GM12878 (cell line): ENCODE results near the gene FTHL17. TPM values are rescaled to one million over a fixed set of nuclear protein-coding genes. Genes with fewer than 3 reads are reported as not detected.

ENCODE experiments used
- ATAC-seq: fragments of 200-7000 bp; cut with Tn5 transposase; 3 replicates; pipeline ENCODE4 v1.9.1; 2020; ENCODE audit warnings: mild to moderate bottlenecking, moderate library complexity
- BruUV-seq: library from RNA; stranded (reverse); fragments of 400-500 nt; replicated peaks from 2 replicates; lab custom pipeline; 2021; lab: Mats Ljungman, UMichigan
- CTCF ChIA-PET: fragments of 300-600 bp; sonication (Branson Sonifier 250); formaldehyde crosslinking; extraction: SDS; loops from one replicate; lab custom pipeline; 2021; ENCODE audit warnings: inconsistent platforms; lab: Yijun Ruan, JAX
- POLR2A ChIA-PET: fragments of 350-600 bp; formaldehyde crosslinking; extraction: SDS; loops from one replicate; lab custom pipeline; 2021; ENCODE audit warnings: inconsistent platforms; lab: Charles Lee
- RAD21 ChIA-PET: fragments of 300-600 bp; sonication (Branson Sonifier 250); formaldehyde crosslinking; loops from one replicate; lab custom pipeline; 2023; ENCODE audit warnings: antibody characterized with exemption; ENCODE audit not compliant: unreplicated experiment; lab: Charles Lee
- SMC1A ChIA-PET: fragments of 300-600 bp; sonication (Branson Sonifier 250); formaldehyde crosslinking; loops from one replicate; lab custom pipeline; 2023; ENCODE audit not compliant: unreplicated experiment, uncharacterized antibody; lab: Charles Lee
- DNase-seq: peaks from one replicate; pipeline ENCODE4 v3.0.0-alpha.2; 2011; ENCODE audit warnings: low read depth, low spot score
- FAIRE-seq: peaks from 3 replicates; lab custom pipeline; 2011; peaks lifted over from hg19 to GRCh38; lab: Jason Lieb, UNC
- H2AFZ ChIP-seq: 2 replicates; pipeline ENCODE4 v1.6.0; 2011; ENCODE audit warnings: low read depth, low read length, control low read depth; ENCODE audit not compliant: control insufficient read depth
- H3K27ac ChIP-seq: 2 replicates; pipeline ENCODE4 v1.5.1; 2011; ENCODE audit warnings: control low read depth; ENCODE audit not compliant: control insufficient read depth, insufficient read depth
- H3K27me3 ChIP-seq, 2 experiments: replicated peaks in 1 of 2; 2 replicates each; pipeline versions ENCODE4 v1.6.0 to v1.6.1; 2011; ENCODE audit warnings: low read length in 1 of 2; ENCODE audit not compliant: control insufficient read depth in 2 of 2, insufficient read depth in 2 of 2
- H3K36me3 ChIP-seq, 2 experiments: 2 replicates each; pipeline ENCODE4 v1.5.1; 2011; ENCODE audit warnings: low read length in 1 of 2; ENCODE audit not compliant: control insufficient read depth in 2 of 2, insufficient read depth in 2 of 2
- H3K4me1 ChIP-seq: 2 replicates; pipeline ENCODE4 v1.6.1; 2011; ENCODE audit warnings: mild to moderate bottlenecking, low read length, moderate library complexity, mixed read lengths; ENCODE audit not compliant: control insufficient read depth, insufficient read depth
- H3K4me2 ChIP-seq: 2 replicates; pipeline ENCODE4 v1.6.0; 2011; ENCODE audit warnings: control low read depth; ENCODE audit not compliant: control insufficient read depth, insufficient read depth
- H3K4me3 ChIP-seq: fragments of 200-600 bp; sonication (generic); 2 replicates; pipeline ENCODE4 v1.5.1; 2016
- H3K79me2 ChIP-seq: 2 replicates; pipeline ENCODE4 v1.6.0; 2011; ENCODE audit warnings: low read length; ENCODE audit not compliant: control insufficient read depth, insufficient read depth
- H3K9ac ChIP-seq: 2 replicates; pipeline ENCODE4 v1.8.0; 2011; ENCODE audit warnings: low read length, control low read depth, mixed read lengths; ENCODE audit not compliant: control insufficient read depth, insufficient read depth
- H3K9me3 ChIP-seq: replicated peaks from 3 replicates; pipeline ENCODE4 v1.5.1; 2011; ENCODE audit warnings: mild to moderate bottlenecking, low read length; ENCODE audit not compliant: control insufficient read depth, insufficient read depth
- H4K20me1 ChIP-seq: 2 replicates; pipeline ENCODE4 v1.6.0; 2011; ENCODE audit not compliant: control insufficient read depth, insufficient read depth
- BCL11A ChIP-seq: IDR thresholded peaks from 2 replicates; pipeline ENCODE4 v1.6.1; 2011; ENCODE audit warnings: low read depth, low read length
- CHD2 ChIP-seq: IDR thresholded peaks from 2 replicates; pipeline ENCODE4 v1.6.1; 2011; ENCODE audit warnings: low read depth, low read length, improper control_type of control experiment, borderline replicate concordance
- DPF2 ChIP-seq: fragments of 450-650 bp; IDR thresholded peaks from 2 replicates; pipeline ENCODE4 v1.6.1; 2017; ENCODE audit warnings: mild to moderate bottlenecking
- FOXK2 ChIP-seq: fragments of 450-650 bp; IDR thresholded peaks from 2 replicates; pipeline ENCODE4 v1.6.1; 2017; ENCODE audit warnings: mild to moderate bottlenecking, moderate library complexity
- MTA2 ChIP-seq: fragments of 450-650 bp; IDR thresholded peaks from 2 replicates; pipeline ENCODE4 v1.6.1; 2016; ENCODE audit warnings: low read depth, mild to moderate bottlenecking, moderate library complexity
- MYC ChIP-seq: IDR thresholded peaks from 2 replicates; pipeline ENCODE4 v1.6.1; 2011; ENCODE audit warnings: mild to moderate bottlenecking, low read length, moderate library complexity, inconsistent platforms; ENCODE audit not compliant: insufficient read depth, insufficient replicate concordance, insufficient read length, severe bottlenecking
- NBN ChIP-seq: fragments of 450-650 bp; IDR thresholded peaks from 2 replicates; pipeline ENCODE4 v1.6.1; 2016
- NFIC ChIP-seq: IDR thresholded peaks from 2 replicates; pipeline ENCODE4 v1.6.1; 2012; ENCODE audit warnings: low read depth, mild to moderate bottlenecking, inconsistent platforms, low read length, moderate library complexity
- NR2F1 ChIP-seq: fragments of 450-650 bp; conservative IDR thresholded peaks from 2 replicates; pipeline ENCODE4 v1.6.1; 2017; ENCODE audit warnings: mild to moderate bottlenecking
- RAD21 ChIP-seq: IDR thresholded peaks from 2 replicates; pipeline ENCODE4 v1.6.1; 2011; ENCODE audit warnings: mild to moderate bottlenecking, low read depth, low read length, moderate library complexity; ENCODE audit not compliant: insufficient read depth
- RUNX3 ChIP-seq: IDR thresholded peaks from 2 replicates; pipeline ENCODE4 v1.6.1; 2012; ENCODE audit warnings: low read length, inconsistent platforms
- TCF12 ChIP-seq: IDR thresholded peaks from 2 replicates; pipeline ENCODE4 v1.6.1; 2011; ENCODE audit warnings: low read depth, mild to moderate bottlenecking, low read length
- TCF3 ChIP-seq: IDR thresholded peaks from 2 replicates; pipeline ENCODE4 v1.6.1; 2012; ENCODE audit warnings: low read depth, mild to moderate bottlenecking, low read length, borderline replicate concordance; ENCODE audit not compliant: insufficient read depth
- ZNF24 ChIP-seq: fragments of 450-650 bp; IDR thresholded peaks from 2 replicates; pipeline ENCODE4 v1.6.1; 2017; ENCODE audit warnings: antibody characterized with exemption, mild to moderate bottlenecking
- WGBS: methylation state at CpG from one replicate; pipeline ENCODE4 v1.1.6; 2016; ENCODE audit warnings: low lambda C conversion rate; ENCODE audit not compliant: insufficient replicate concordance, insufficient coverage; ENCODE audit errors: missing lambda C conversion rate; 5-methylcytosine and 5-hydroxymethylcytosine counted together
- in situ Hi-C: fragments of 300-500 bp; cut with MboI; formaldehyde crosslinking; loops from 9 replicates; pipeline ENCODE4 v1.14.3; 2018; ENCODE audit warnings: mixed read lengths
- intact Hi-C: fragments of 100-400 bp; cut with micrococcal nuclease; formaldehyde crosslinking; loops from one replicate; pipeline ENCODE4 v1.14.2; 2022; ENCODE audit not compliant: unreplicated experiment
- polyA plus RNA-seq, 11 experiments: library from polyadenylated mRNA; depleted of rRNA in 4 of 11; unstranded in 6 of 11; stranded (reverse) in 5 of 11; fragments of >200 nt; fragmentation: Nextera tagmentation in 4 of 11; fragmentation: Illumina TruSeq in 1 of 11; extraction: Ambion mirVana in 4 of 11; extraction: Trizol in 1 of 11; gene quantifications; 1 replicate in 1 of 11; 2 replicates in 10 of 11; pipeline versions ENCODE4 v1.2.1 to v1.2.3, GENCODE V29; 2011 to 2016; ENCODE audit warnings: inconsistent platforms in 2 of 11, missing spikeins in 2 of 11, low read depth in 1 of 11
- total RNA-seq, 4 experiments: library from RNA; depleted of rRNA in 3 of 4; stranded (reverse); fragments of >200 nt in 3 of 4; fragmentation: Illumina TruSeq in 1 of 4; extraction: Trizol in 1 of 4; gene quantifications; 2 replicates each; pipeline versions ENCODE4 v1.2.1 to v1.2.3, GENCODE V29; 2013 to 2021
- TF ChIP-seq, protein P1 (sequence below): IDR thresholded peaks from 2 replicates; pipeline ENCODE4 v1.6.1; 2012; ENCODE audit warnings: low read length, inconsistent platforms
- TF ChIP-seq, protein P2 (sequence below): fragments of 450-650 bp; IDR thresholded peaks from 2 replicates; pipeline ENCODE4 v1.6.1; 2017; ENCODE audit warnings: low read depth, mild to moderate bottlenecking, moderate library complexity
- TF ChIP-seq, protein P3 (sequence below): fragments of 450-650 bp; IDR thresholded peaks from 2 replicates; pipeline ENCODE4 v1.6.1; 2016; ENCODE audit warnings: mild to moderate bottlenecking

Gene FTHL17
- total and polyA plus RNA-seq, 10 of the 15 experiments (the other 5 are each of a cell fraction or from before 2014, with no cell fraction given) = not detected

DNA sequence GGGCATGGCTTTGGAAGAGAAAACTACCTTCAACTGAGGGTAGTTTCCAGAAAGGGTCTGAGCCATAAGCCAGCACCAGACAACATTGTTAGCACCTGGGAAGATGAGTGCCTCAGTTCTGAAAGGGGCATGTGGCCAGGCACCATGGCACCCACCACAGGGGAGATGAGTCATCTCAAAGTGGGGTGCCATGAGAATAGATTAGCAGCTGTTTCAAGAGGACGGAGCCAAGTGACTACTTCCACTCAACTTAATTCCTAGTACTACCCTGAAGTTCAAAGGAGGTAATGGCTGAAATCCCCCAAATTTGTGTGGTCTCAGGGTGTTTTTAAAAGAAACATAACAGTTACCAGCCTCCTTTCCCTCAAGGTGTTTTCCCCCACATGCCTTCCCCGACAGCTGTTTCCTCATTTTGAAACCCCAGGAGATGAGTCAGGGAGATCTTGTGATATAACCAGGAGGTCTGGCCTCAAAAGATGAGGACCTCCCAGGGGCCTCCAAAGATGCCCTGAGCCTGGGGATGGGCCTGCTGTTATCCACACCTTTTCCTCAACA lies 27.8 kb upstream of the FTHL17 start:
- Histone ChIP-seq H3K4me2 (no peak overlapping the region; the same call in 1 of the 2 replicates), H3K9me3 (no peaks in the 10 kb centered on the region; the same call in 2 of the 3 replicates), H3K36me3 (no peaks in the 10 kb centered on the region), H3K4me3 (no peak overlapping the region), H4K20me1 (no peaks in the 10 kb centered on the region), H3K79me2 (no peaks in the 10 kb centered on the region), H3K27me3 (no peaks in the 10 kb centered on the region), H2AFZ (no peak overlapping the region), H3K9ac (no peak overlapping the region), H3K4me1 (peaks cover 14% of the 10 kb centered on the region; the same call in 1 of the 2 replicates), H3K27ac (peak overlapping the region; percentile 54)
- ATAC-seq (peak; percentile 93), DNase-seq (peak; percentile 77), FAIRE-seq (no peak)
- no TSS peak for BruUV-seq
- ChIA-PET RAD21 (interaction anchor here (0.9 to 1.7 kb wide), 6 partner anchors 29 to 172 kb away, joined by 3 to 7 read pairs (median 5); no protein-coding TSS in a partner anchor), SMC1A (interaction anchor here (0.5 to 2.3 kb wide), 15 partner anchors 12 to 133 kb away, joined by 3 to 17 read pairs (median 3); no protein-coding TSS in a partner anchor), POLR2A (interaction anchor here (1.0 to 1.3 kb wide), 2 partner anchors 37 to 74 kb away, joined by 3 to 4 read pairs; no protein-coding TSS in a partner anchor), CTCF (interaction anchor here (0.8 to 3.0 kb wide), 3 partner anchors 38 to 114 kb away, joined by 3 to 14 read pairs (median 5); no protein-coding TSS in a partner anchor)
- 0% methylated on average over 2 of the region's 2 CpGs for WGBS
- intact Hi-C loops = loop anchor here (1.0 to 5.0 kb wide), 4 partner anchors 37 to 118 kb away; no protein-coding TSS in a partner anchor
- in situ Hi-C loops = no loop called here
- TF ChIP-seq, protein P1, sequence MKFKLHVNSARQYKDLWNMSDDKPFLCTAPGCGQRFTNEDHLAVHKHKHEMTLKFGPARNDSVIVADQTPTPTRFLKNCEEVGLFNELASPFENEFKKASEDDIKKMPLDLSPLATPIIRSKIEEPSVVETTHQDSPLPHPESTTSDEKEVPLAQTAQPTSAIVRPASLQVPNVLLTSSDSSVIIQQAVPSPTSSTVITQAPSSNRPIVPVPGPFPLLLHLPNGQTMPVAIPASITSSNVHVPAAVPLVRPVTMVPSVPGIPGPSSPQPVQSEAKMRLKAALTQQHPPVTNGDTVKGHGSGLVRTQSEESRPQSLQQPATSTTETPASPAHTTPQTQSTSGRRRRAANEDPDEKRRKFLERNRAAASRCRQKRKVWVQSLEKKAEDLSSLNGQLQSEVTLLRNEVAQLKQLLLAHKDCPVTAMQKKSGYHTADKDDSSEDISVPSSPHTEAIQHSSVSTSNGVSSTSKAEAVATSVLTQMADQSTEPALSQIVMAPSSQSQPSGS = peak; percentile 77
- TF ChIP-seq TCF12 (peak; percentile 81), TCF3 (peak; percentile 39; the same call in 1 of the 2 replicates), CHD2 (peak; percentile 40; the same call in 1 of the 2 replicates), RAD21 (0 out of 2 replicates have a peak, but pooled peaks have one; percentile 7), NBN (peak; percentile 77), NR2F1 (peak; percentile 11; the same call in 1 of the 2 replicates), BCL11A (no peak; the same call in 1 of the 2 replicates), DPF2 (peak; percentile 81), NFIC (peak; percentile 73), ZNF24 (0 out of 2 replicates have a peak, but pooled peaks have one; percentile 30), MYC (no peak), MTA2 (peak; percentile 88), FOXK2 (no peak), RUNX3 (peak; percentile 80)
- TF ChIP-seq, protein P2, sequence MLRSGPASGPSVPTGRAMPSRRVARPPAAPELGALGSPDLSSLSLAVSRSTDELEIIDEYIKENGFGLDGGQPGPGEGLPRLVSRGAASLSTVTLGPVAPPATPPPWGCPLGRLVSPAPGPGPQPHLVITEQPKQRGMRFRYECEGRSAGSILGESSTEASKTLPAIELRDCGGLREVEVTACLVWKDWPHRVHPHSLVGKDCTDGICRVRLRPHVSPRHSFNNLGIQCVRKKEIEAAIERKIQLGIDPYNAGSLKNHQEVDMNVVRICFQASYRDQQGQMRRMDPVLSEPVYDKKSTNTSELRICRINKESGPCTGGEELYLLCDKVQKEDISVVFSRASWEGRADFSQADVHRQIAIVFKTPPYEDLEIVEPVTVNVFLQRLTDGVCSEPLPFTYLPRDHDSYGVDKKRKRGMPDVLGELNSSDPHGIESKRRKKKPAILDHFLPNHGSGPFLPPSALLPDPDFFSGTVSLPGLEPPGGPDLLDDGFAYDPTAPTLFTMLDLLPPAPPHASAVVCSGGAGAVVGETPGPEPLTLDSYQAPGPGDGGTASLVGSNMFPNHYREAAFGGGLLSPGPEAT = peak; percentile 94
- TF ChIP-seq, protein P3, sequence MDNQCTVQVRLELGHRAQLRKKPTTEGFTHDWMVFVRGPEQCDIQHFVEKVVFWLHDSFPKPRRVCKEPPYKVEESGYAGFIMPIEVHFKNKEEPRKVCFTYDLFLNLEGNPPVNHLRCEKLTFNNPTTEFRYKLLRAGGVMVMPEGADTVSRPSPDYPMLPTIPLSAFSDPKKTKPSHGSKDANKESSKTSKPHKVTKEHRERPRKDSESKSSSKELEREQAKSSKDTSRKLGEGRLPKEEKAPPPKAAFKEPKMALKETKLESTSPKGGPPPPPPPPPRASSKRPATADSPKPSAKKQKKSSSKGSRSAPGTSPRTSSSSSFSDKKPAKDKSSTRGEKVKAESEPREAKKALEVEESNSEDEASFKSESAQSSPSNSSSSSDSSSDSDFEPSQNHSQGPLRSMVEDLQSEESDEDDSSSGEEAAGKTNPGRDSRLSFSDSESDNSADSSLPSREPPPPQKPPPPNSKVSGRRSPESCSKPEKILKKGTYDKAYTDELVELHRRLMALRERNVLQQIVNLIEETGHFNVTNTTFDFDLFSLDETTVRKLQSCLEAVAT = 0 out of 2 replicates have a peak, but pooled peaks have one; percentile 59
